ENCODE data around the gene CCNG2.

CCNG2 gene

DNA sequence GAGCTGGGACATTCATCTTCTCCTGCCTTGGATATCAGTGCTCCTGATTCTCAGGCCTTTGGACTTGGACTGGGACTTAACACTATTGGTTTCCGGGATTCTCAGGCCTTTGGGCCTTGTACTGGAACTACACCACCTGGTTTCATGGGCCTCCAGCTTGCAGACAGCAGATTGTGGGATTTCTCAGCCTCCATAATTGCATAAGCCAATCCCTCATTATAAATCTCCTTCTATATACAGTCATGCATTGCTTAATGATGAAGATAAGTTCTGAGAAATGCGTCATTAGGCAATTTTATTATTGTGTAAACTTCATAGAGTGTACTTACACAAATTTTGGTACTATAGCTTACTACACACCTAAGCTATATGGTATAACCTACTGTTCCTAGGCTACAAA is 8.9 kb upstream of the CCNG2 start (continued):
- TF ChIP-seq, protein P1, sequence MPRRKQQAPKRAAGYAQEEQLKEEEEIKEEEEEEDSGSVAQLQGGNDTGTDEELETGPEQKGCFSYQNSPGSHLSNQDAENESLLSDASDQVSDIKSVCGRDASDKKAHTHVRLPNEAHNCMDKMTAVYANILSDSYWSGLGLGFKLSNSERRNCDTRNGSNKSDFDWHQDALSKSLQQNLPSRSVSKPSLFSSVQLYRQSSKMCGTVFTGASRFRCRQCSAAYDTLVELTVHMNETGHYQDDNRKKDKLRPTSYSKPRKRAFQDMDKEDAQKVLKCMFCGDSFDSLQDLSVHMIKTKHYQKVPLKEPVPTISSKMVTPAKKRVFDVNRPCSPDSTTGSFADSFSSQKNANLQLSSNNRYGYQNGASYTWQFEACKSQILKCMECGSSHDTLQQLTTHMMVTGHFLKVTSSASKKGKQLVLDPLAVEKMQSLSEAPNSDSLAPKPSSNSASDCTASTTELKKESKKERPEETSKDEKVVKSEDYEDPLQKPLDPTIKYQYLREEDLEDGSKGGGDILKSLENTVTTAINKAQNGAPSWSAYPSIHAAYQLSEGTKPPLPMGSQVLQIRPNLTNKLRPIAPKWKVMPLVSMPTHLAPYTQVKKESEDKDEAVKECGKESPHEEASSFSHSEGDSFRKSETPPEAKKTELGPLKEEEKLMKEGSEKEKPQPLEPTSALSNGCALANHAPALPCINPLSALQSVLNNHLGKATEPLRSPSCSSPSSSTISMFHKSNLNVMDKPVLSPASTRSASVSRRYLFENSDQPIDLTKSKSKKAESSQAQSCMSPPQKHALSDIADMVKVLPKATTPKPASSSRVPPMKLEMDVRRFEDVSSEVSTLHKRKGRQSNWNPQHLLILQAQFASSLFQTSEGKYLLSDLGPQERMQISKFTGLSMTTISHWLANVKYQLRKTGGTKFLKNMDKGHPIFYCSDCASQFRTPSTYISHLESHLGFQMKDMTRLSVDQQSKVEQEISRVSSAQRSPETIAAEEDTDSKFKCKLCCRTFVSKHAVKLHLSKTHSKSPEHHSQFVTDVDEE (CRISPR knock-in tag; IDR thresholded peaks at IDR 0.05), result no peak
- TF ChIP-seq GLIS3 (CRISPR knock-in tag; IDR thresholded peaks at IDR 0.05), result no peak
- TF ChIP-seq ZNF70 (CRISPR knock-in tag; IDR thresholded peaks at IDR 0.05), result no peak
- TF ChIP-seq BACH2 (CRISPR knock-in tag; IDR thresholded peaks at IDR 0.05; ENCODE audit: borderline replicate concordance), result no peak
- TF ChIP-seq ZNF8 (CRISPR knock-in tag; IDR thresholded peaks at IDR 0.05), result no peak
- TF ChIP-seq, protein P2, sequence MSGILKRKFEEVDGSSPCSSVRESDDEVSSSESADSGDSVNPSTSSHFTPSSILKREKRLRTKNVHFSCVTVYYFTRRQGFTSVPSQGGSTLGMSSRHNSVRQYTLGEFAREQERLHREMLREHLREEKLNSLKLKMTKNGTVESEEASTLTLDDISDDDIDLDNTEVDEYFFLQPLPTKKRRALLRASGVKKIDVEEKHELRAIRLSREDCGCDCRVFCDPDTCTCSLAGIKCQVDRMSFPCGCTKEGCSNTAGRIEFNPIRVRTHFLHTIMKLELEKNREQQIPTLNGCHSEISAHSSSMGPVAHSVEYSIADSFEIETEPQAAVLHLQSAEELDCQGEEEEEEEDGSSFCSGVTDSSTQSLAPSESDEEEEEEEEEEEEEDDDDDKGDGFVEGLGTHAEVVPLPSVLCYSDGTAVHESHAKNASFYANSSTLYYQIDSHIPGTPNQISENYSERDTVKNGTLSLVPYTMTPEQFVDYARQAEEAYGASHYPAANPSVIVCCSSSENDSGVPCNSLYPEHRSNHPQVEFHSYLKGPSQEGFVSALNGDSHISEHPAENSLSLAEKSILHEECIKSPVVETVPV (CRISPR knock-in tag; IDR thresholded peaks at IDR 0.05), result no peak

DNA sequence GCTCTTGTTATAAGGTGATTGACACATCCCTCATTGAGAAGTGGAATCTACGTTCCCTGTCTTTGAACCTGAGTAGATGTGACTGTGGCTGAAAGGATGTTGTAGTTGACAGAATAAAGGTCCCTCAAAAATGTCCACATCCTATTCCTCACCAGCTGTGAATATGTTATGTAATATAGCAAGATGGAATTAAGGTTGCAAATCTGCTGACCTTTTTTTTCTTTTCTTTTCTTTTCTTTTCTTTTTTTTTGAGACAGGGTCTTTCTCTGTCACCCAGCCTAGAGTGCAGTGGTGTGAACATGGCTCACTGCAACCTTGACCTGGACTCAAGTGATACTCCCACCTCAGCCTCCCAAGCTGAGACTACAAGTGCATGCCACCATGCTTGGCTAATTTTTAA is 7.2 kb upstream of the CCNG2 start:
- TF ChIP-seq ISL1 (CRISPR knock-in tag; IDR thresholded peaks at IDR 0.05) (no peak), ZNF565 (CRISPR knock-in tag; conservative IDR thresholded peaks at IDR 0.05; ENCODE audit: low read depth) (no peak), BACH2 (CRISPR knock-in tag; IDR thresholded peaks at IDR 0.05; ENCODE audit: borderline replicate concordance) (no peak), ESRRG (CRISPR knock-in tag; IDR thresholded peaks at IDR 0.05) (no peak), PPARA (CRISPR knock-in tag; IDR thresholded peaks at IDR 0.05; ENCODE audit: borderline replicate concordance) (no peak), OSR1 (CRISPR knock-in tag; IDR thresholded peaks at IDR 0.05) (no peak), ZFP3 (CRISPR knock-in tag; IDR thresholded peaks at IDR 0.05) (no peak), GLIS3 (CRISPR knock-in tag; IDR thresholded peaks at IDR 0.05) (no peak), ZFP30 (CRISPR knock-in tag; IDR thresholded peaks at IDR 0.05) (no peak), ZC3H10 (CRISPR knock-in tag; IDR thresholded peaks at IDR 0.05) (no peak), ZNF70 (CRISPR knock-in tag; IDR thresholded peaks at IDR 0.05) (no peak), CSDC2 (CRISPR knock-in tag; IDR thresholded peaks at IDR 0.05) (no peak)
- TF ChIP-seq, protein P2 (CRISPR knock-in tag; IDR thresholded peaks at IDR 0.05), result no peak
- no peak for ATAC-seq

DNA sequence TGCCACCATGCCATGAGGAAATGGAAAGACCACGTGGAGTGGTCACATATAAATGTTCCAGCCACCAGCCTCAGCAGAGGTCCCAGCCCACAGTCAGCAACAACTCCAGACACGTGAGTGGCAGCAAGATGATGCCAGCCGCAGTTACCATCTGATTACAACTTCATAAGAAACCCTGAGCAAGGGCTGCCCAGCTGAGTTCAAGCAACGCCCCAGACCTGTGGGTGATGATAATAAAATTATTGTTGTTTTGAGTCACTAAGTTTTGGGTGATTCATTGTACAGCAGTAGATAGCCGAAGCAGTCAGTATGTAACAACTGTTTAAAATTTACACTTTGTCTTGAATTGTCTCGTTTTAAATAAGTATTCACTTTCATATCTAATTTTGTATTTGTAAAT is 5.8 kb upstream of the CCNG2 start:
- ATAC-seq, result no peak
- TF ChIP-seq, protein P3, sequence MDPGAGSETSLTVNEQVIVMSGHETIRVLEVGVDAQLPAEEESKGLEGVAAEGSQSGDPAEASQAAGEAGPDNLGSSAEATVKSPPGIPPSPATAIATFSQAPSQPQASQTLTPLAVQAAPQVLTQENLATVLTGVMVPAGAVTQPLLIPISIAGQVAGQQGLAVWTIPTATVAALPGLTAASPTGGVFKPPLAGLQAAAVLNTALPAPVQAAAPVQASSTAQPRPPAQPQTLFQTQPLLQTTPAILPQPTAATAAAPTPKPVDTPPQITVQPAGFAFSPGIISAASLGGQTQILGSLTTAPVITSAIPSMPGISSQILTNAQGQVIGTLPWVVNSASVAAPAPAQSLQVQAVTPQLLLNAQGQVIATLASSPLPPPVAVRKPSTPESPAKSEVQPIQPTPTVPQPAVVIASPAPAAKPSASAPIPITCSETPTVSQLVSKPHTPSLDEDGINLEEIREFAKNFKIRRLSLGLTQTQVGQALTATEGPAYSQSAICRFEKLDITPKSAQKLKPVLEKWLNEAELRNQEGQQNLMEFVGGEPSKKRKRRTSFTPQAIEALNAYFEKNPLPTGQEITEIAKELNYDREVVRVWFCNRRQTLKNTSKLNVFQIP (CRISPR knock-in tag; IDR thresholded peaks at IDR 0.05; ENCODE audit: borderline replicate concordance, low read depth), result no peak
- TF ChIP-seq, protein P4, sequence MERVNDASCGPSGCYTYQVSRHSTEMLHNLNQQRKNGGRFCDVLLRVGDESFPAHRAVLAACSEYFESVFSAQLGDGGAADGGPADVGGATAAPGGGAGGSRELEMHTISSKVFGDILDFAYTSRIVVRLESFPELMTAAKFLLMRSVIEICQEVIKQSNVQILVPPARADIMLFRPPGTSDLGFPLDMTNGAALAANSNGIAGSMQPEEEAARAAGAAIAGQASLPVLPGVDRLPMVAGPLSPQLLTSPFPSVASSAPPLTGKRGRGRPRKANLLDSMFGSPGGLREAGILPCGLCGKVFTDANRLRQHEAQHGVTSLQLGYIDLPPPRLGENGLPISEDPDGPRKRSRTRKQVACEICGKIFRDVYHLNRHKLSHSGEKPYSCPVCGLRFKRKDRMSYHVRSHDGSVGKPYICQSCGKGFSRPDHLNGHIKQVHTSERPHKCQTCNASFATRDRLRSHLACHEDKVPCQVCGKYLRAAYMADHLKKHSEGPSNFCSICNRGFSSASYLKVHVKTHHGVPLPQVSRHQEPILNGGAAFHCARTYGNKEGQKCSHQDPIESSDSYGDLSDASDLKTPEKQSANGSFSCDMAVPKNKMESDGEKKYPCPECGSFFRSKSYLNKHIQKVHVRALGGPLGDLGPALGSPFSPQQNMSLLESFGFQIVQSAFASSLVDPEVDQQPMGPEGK (CRISPR knock-in tag; IDR thresholded peaks at IDR 0.05; ENCODE audit: borderline replicate concordance), result no peak
- TF ChIP-seq TOX (CRISPR knock-in tag; IDR thresholded peaks at IDR 0.05; ENCODE audit: borderline replicate concordance) (no peak), ARNTL (CRISPR knock-in tag; IDR thresholded peaks at IDR 0.05; ENCODE audit: borderline replicate concordance, low read depth) (no peak), SNAI2 (CRISPR knock-in tag; IDR thresholded peaks at IDR 0.05) (no peak), ISL1 (CRISPR knock-in tag; IDR thresholded peaks at IDR 0.05) (no peak), ZNF8 (CRISPR knock-in tag; IDR thresholded peaks at IDR 0.05) (no peak), ZFP30 (CRISPR knock-in tag; IDR thresholded peaks at IDR 0.05) (no peak), ZNF565 (CRISPR knock-in tag; conservative IDR thresholded peaks at IDR 0.05; ENCODE audit: low read depth) (no peak), GLIS3 (CRISPR knock-in tag; IDR thresholded peaks at IDR 0.05) (no peak), ZFP3 (CRISPR knock-in tag; IDR thresholded peaks at IDR 0.05) (no peak), BACH2 (CRISPR knock-in tag; IDR thresholded peaks at IDR 0.05; ENCODE audit: borderline replicate concordance) (no peak), CSDC2 (CRISPR knock-in tag; IDR thresholded peaks at IDR 0.05) (no peak), OSR1 (CRISPR knock-in tag; IDR thresholded peaks at IDR 0.05) (no peak), ESRRG (CRISPR knock-in tag; IDR thresholded peaks at IDR 0.05) (no peak)
- TF ChIP-seq, protein P1 (CRISPR knock-in tag; IDR thresholded peaks at IDR 0.05), result no peak
- TF ChIP-seq, protein P2 (CRISPR knock-in tag; IDR thresholded peaks at IDR 0.05), result no peak
- TF ChIP-seq, protein P5, sequence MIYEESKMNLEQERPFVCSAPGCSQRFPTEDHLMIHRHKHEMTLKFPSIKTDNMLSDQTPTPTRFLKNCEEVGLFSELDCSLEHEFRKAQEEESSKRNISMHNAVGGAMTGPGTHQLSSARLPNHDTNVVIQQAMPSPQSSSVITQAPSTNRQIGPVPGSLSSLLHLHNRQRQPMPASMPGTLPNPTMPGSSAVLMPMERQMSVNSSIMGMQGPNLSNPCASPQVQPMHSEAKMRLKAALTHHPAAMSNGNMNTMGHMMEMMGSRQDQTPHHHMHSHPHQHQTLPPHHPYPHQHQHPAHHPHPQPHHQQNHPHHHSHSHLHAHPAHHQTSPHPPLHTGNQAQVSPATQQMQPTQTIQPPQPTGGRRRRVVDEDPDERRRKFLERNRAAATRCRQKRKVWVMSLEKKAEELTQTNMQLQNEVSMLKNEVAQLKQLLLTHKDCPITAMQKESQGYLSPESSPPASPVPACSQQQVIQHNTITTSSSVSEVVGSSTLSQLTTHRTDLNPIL (CRISPR knock-in tag; IDR thresholded peaks at IDR 0.05; ENCODE audit: low read depth), result no peak
